Kidney glomerular epithelial cell (primary cell): ENCODE measurements around the gene TMOD2.
A peak's percentile ranks its signal among the peaks of the same experiment; 100 is the strongest.

ENCODE experiments used
- DNase-seq: peaks from one replicate; lab custom pipeline; 2025; lab: John Stamatoyannopoulos, UW

Gene TMOD2

DNA sequence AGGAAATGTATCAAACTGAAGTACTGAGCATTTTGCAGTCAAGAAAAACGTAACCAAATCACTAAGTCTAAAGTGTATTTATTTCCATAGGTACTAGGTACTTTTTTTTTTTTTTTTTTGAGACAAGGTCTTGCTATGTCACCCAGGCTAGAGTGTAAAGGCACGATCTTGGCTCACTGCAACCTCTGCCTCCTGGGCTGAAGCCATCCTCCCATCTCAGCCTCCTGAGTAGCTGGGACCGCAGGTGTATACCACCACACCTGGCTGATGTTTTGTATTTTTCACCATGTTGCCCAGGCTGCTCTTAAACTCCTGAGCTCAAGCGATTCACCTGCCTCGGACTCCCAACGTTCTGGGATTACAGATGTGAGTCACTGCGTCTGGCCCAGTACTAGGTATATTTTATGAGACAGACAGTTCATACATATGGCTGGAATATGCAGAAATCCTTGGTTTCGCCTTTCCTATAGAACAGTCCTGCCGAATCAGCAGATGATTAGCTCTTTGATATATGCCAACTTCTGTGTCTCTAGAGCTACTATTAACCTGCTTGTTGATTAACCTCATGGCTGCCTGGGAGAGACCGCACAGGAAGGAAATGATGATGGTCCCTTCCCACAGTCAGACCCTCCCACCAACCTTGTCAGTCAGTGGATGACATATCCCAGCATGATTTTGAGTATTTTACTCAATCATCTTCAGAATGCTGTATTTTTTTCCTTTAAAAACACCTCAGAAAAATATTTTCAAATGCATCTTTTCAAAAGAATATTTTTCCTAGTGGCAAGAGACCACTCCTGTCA lies 110.4 kb downstream of the TMOD2 start:
- no peak for DNase-seq

DNA sequence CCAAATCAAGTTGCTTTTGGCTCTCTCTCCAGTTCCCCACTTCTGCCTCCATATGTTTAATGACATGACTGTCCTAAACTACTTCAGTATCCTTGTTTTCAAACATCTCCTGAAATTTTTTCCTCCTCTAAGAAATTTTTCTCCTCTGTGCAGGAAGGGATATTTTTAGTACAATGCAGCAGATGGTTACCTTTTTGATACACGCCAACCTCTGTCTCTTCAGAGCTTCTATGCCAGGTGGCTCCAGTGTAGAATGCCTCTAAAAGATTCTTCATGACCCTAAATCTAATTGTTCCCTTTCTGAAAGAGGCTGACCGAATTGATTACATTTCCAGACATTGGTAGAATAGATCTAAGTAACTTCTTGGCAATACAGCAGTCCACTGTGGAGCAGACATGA lies 111.7 kb downstream of the TMOD2 start:
- DNase-seq, result no peak

DNA sequence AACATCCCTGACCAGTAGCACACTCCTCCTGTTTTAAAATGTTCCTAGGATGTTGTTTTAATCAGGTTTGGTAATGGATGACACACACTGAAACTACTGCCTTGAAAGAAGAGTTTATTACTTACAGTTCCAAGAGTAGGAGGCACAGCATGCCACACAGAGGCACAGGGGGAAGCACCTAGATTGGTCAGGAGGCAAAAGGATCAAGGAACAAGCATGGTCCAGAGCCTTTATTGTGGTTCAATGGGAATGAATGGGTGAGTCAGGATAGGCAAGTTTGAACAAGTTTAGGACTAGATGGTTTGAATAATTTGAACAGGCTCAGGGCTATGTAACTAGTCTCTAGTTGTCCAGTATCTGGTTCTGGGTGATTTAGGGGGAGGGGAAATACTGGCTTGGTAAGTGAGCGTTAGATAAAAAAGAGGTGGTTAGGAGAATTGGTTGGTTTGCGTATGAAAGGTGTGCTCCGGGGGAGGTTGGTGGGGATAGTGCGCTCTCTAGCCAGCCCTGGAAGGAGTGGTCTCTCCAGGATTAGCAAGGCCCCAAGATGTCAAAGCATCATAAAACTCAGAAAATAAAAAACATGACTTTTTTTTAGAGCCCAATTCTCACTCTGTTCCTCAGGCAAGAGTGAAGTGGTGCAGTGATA lies 113.1 kb downstream of the TMOD2 start:
- DNase-seq, result peak; percentile 41

DNA sequence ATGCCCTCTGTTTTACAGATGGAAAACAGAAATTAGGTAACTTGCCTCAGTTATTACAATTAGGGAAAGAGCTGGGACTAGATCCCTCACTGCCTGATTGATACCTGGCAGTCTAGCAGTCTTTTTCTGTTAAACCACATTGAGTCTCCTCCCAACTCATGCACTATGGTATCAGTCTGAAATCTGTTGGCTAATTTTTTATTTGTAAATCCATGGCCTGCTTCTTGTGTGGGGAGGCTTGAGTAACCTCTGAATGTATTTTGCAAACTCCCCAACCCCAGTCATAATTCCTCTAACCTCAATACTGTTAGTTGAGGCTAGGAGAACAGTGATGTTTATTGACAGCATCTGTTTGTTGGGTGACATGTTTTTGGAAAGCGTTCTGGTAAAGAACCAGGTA lies 113.9 kb downstream of the TMOD2 start:
- DNase-seq, result no peak
